Embryonic facial prominence (tissue), 1 donor: ENCODE measurements around the gene ITGB6.

Source experiments
- DNase-seq: peaks from one replicate; pipeline ENCODE4 v3.0.0-alpha.2; 2016; ENCODE audit errors: extremely low spot score

The ITGB6 gene

GRCh38 chr2:160221391-160222276, 21.6 kb upstream of the ITGB6 start:
- DNase-seq = no peak

GRCh38 chr2:160220545-160221009, 20.5 kb upstream of the ITGB6 start:
- DNase-seq = no peak

GRCh38 chr2:160220026-160220425, 20.0 kb upstream of the ITGB6 start:
- no peak for DNase-seq

GRCh38 chr2:160214461-160215445, 14.7 kb upstream of the ITGB6 start:
- DNase-seq = peak; percentile 10

GRCh38 chr2:160213511-160213910, 13.4 kb upstream of the ITGB6 start:
- DNase-seq = no peak

- no peak for DNase-seq
These were observed 10.6 kb upstream of the ITGB6 start for GRCh38 chr2:160210599-160211138.

- DNase-seq = no peak
These were observed 9.4 kb upstream of the ITGB6 start for GRCh38 chr2:160209516-160209856.

- no peak for DNase-seq
These were observed 8.8 kb upstream of the ITGB6 start for GRCh38 chr2:160208655-160209515.

- DNase-seq = no peak
These were observed 8.0 kb upstream of the ITGB6 start for GRCh38 chr2:160207804-160208654.

- no peak for DNase-seq
These were observed 7.2 kb upstream of the ITGB6 start for GRCh38 chr2:160207271-160207670.

GRCh38 chr2:160206436-160206835, 6.4 kb upstream of the ITGB6 start:
- DNase-seq = no peak

- DNase-seq = no peak
These were observed 5.4 kb upstream of the ITGB6 start for GRCh38 chr2:160205505-160205904.

- DNase-seq = no peak
These were observed 3.4 kb upstream of the ITGB6 start for GRCh38 chr2:160203422-160203821.

GRCh38 chr2:160203007-160203406, 2.9 kb upstream of the ITGB6 start:
- DNase-seq = no peak

- no peak for DNase-seq
These were observed 1.9 kb upstream of the ITGB6 start for GRCh38 chr2:160201849-160202539.

- DNase-seq = no peak
These were observed 849 bp upstream of the ITGB6 start for GRCh38 chr2:160200921-160201320.

- DNase-seq = no peak
These were observed 1.0 kb downstream of the ITGB6 start for GRCh38 chr2:160199053-160199452.

- DNase-seq = no peak
These were observed 2.5 kb downstream of the ITGB6 start for GRCh38 chr2:160197587-160197986.

GRCh38 chr2:160194946-160195345, 5.1 kb downstream of the ITGB6 start:
- DNase-seq = no peak

GRCh38 chr2:160194351-160194750, 5.7 kb downstream of the ITGB6 start:
- no peak for DNase-seq
